ENCODE measurements around the gene KCNAB1. TPM values are rescaled to one million over a fixed set of nuclear protein-coding genes. Genes with fewer than 3 reads are reported as not detected.

KCNAB1 gene
- total RNA-seq, 4 donors from 2014 or later, result 1.6 to 2.9 (median 2.3) TPM

- DNase-seq (ENCODE audit: low spot score in 2 of 2), result no peak
- intact Hi-C loops (cut with DNase I; ENCODE audit: low total_unique reads), result no loop called here
- no peak for TF ChIP-seq POLR2A (IDR thresholded peaks at IDR 0.05)
- TF ChIP-seq, protein P1, sequence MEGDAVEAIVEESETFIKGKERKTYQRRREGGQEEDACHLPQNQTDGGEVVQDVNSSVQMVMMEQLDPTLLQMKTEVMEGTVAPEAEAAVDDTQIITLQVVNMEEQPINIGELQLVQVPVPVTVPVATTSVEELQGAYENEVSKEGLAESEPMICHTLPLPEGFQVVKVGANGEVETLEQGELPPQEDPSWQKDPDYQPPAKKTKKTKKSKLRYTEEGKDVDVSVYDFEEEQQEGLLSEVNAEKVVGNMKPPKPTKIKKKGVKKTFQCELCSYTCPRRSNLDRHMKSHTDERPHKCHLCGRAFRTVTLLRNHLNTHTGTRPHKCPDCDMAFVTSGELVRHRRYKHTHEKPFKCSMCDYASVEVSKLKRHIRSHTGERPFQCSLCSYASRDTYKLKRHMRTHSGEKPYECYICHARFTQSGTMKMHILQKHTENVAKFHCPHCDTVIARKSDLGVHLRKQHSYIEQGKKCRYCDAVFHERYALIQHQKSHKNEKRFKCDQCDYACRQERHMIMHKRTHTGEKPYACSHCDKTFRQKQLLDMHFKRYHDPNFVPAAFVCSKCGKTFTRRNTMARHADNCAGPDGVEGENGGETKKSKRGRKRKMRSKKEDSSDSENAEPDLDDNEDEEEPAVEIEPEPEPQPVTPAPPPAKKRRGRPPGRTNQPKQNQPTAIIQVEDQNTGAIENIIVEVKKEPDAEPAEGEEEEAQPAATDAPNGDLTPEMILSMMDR (IDR thresholded peaks at IDR 0.05), result no peak
- no peak overlapping the region for H3K4me3 ChIP-seq (ENCODE audit: low read depth, poor library complexity, severe bottlenecking)
- WGBS, 2 donors, result 88 to 92% methylated on average over 4 of the region's 4 CpGs
Measured at GRCh38 chr3:156582532-156583183, 462.3 kb downstream of the KCNAB1 start.

- intact Hi-C loops (cut with DNase I; ENCODE audit: low total_unique reads), result no loop called here
- no peak overlapping the region for H3K4me3 ChIP-seq (ENCODE audit: low read depth, poor library complexity, severe bottlenecking)
- TF ChIP-seq, protein P1 (IDR thresholded peaks at IDR 0.05), result no peak
- TF ChIP-seq POLR2A (IDR thresholded peaks at IDR 0.05), result no peak
- no peak for DNase-seq (ENCODE audit: low spot score in 2 of 2)
Measured at GRCh38 chr3:156583469-156583868, 463.1 kb downstream of the KCNAB1 start.

DNA sequence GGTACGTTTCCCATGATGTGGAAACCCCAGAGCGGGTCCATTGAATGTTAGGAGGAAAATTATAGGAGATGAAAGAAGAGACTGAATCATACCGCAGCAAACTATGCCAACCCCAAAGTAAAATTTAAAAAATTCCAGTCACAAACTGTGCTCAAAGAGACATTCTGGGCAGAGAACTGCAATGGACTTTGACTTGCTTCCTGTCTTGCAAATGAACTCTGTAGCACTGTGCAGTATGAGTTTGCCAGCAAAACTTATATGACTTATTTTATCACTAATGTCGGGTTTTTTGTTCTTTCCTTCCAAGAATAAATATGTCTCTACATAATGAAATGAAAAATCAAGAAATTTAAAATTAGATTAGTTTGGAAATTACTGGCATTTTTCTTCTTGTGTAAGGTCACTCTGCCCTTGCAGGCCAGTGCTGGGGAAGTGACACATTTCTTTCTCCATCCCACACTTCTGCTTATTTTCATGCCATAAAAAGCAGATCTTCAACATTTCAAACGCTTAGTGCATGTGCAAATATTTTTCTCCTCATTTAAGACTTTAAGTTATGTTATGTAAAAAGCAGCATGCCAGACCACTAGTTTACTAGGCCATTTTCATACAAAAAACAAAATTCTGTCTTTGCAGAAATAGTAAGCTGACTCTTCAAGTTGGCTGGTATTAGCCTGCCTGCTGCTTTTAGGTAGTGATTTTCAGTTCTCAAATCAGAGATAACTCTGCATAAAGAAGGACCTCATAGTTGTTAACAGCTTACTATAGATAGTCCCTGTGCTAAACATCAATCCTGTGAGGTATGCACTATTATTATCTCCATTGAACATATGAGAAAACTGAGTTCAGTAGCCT lies 466.8 kb downstream of the KCNAB1 start:
- DNase-seq (ENCODE audit: low spot score in 2 of 2), result no peak
- intact Hi-C loops (cut with DNase I; ENCODE audit: low total_unique reads), result no loop called here
- WGBS, 2 donors, result 65 to 66% methylated on average over 5 of the region's 5 CpGs
- TF ChIP-seq, protein P1 (IDR thresholded peaks at IDR 0.05), result no peak
- TF ChIP-seq POLR2A (IDR thresholded peaks at IDR 0.05), result no peak
- H3K4me3 ChIP-seq (ENCODE audit: low read depth, poor library complexity, severe bottlenecking), result no peak overlapping the region

DNA sequence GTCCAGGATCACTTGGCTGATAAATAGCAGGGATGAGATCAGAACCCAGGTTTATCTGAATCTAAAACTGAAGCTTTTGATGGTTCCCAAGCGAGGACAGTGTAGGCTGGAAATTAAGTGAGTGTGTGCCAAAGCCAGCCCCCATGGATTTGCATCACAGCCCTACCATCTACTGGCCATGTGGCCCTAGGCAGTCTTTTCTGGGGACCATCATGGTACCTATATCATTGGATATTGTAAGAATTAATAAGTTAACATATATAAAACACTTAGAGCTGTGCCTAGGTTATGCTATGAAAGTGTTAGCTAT lies 467.3 kb downstream of the KCNAB1 start:
- TF ChIP-seq, protein P1 (IDR thresholded peaks at IDR 0.05), result no peak
- TF ChIP-seq POLR2A (IDR thresholded peaks at IDR 0.05), result no peak
- 46 to 50% methylated on average over 1 of the region's 1 CpG for WGBS, 2 donors
- DNase-seq (ENCODE audit: low spot score in 2 of 2), result no peak
- intact Hi-C loops (cut with DNase I; ENCODE audit: low total_unique reads), result no loop called here
- no peak overlapping the region for H3K4me3 ChIP-seq (ENCODE audit: low read depth, poor library complexity, severe bottlenecking)

Other genes starting within 250 kb of the KCNAB1 start
- gene GMPS, start 249.9 kb upstream of the KCNAB1 start, total RNA-seq, result 10 to 100 TPM; 30.0 to 46.4 (median 37.6) TPM

Measured in lower leg skin (tissue), 4 donors.